ENCODE data around the gene CRB3. TPM values are rescaled to one million over a fixed set of nuclear protein-coding genes. Genes with fewer than 3 reads are reported as not detected.

CRB3 gene
- total and polyA plus RNA-seq, 2 of the 13 experiments (the other 11 are each of a cell fraction or from before 2014, with no cell fraction given), result 10.6 to 25.6 TPM

- Histone ChIP-seq H3K79me2 (ENCODE audit: insufficient read depth, low read length) (no peaks in the 10 kb centered on the region), H3K27me3 (ENCODE audit: control insufficient read depth in 1 of 2, insufficient read depth in 2 of 2, low read length in 2 of 2) (no peaks in the 10 kb centered on the region), H3K36me3 (replicated peaks in 1 of 2; ENCODE audit: control insufficient read depth in 1 of 2, insufficient read depth in 2 of 2, low read length in 2 of 2) (peaks cover 10 to 19% of the 10 kb centered on the region in 2 experiments), H3K4me1 (ENCODE audit: insufficient read depth, low read length) (no peaks in the 10 kb centered on the region), H3K9ac (ENCODE audit: insufficient read depth, low read depth, low read length) (no peak overlapping the region), H3K4me3 (replicated peaks in 1 of 3; ENCODE audit: insufficient read depth in 1 of 3, low read depth in 2 of 3, low read length in 3 of 3) (no peak overlapping the region), H3K27ac (ENCODE audit: extremely low read length, insufficient read depth, low read length) (no peak overlapping the region), H3K4me2 (ENCODE audit: low read depth, low read length) (no peak overlapping the region), H2AFZ (ENCODE audit: low read length) (no peak overlapping the region), H4K20me1 (ENCODE audit: insufficient read depth, low read length) (no peaks in the 10 kb centered on the region), H3K9me3 (ENCODE audit: low read length) (peaks cover 5% of the 10 kb centered on the region; the same call in 1 of the 2 replicates)
- FAIRE-seq (no peak), DNase-seq (ENCODE audit: low spot score) (no peak), ATAC-seq (no peak)
- intact Hi-C loops (cut with micrococcal nuclease; ENCODE audit: unreplicated experiment), result no loop called here
- ChIA-PET POLR2A (no interaction called here), CTCF (ENCODE audit: low intra/inter-chr PET ratio, low total read pairs) (interaction anchor here (0.6 kb wide), 1 partner anchor 178 kb away, joined by 3 read pairs; no protein-coding TSS in a partner anchor)
- TF ChIP-seq ZNF224 (CRISPR knock-in tag; IDR thresholded peaks at IDR 0.05) (no peak), ATF3 (CRISPR knock-in tag; IDR thresholded peaks at IDR 0.05) (no peak), ZNF501 (CRISPR knock-in tag; IDR thresholded peaks at IDR 0.05) (no peak), RXRB (CRISPR knock-in tag; IDR thresholded peaks at IDR 0.05; ENCODE audit: borderline replicate concordance) (no peak), MLXIP (CRISPR knock-in tag; IDR thresholded peaks at IDR 0.05; ENCODE audit: borderline replicate concordance) (no peak), ZNF280D (CRISPR knock-in tag; IDR thresholded peaks at IDR 0.05) (no peak), MEIS2 (CRISPR knock-in tag; IDR thresholded peaks at IDR 0.05) (no peak), HNRNPH1 (optimal IDR thresholded peaks at IDR 0.05; ENCODE audit: low read depth, low read length) (no peak), NFYB (CRISPR knock-in tag; IDR thresholded peaks at IDR 0.05) (no peak), BCLAF1 (IDR thresholded peaks at IDR 0.05) (no peak), ZNF44 (CRISPR knock-in tag; IDR thresholded peaks at IDR 0.05) (no peak), ZIK1 (CRISPR knock-in tag; IDR thresholded peaks at IDR 0.05; ENCODE audit: borderline replicate concordance, low read depth) (no peak), TGIF2 (CRISPR knock-in tag; IDR thresholded peaks at IDR 0.05) (no peak), NFKBIZ (CRISPR knock-in tag; IDR thresholded peaks at IDR 0.05) (no peak)
- 98% methylated on average over 12 of the region's 19 CpGs for WGBS (ENCODE audit: low lambda C conversion rate)
- in situ Hi-C loops (cut with HindIII; ENCODE audit: extremely low pct_ligation_motif_present, low pct_unique_long_range_greater_than_20kb), result no loop called here
- no TSS peak for BruUV-seq (replicated peaks)
Measured at GRCh38 chr19:6452223-6452614, 11.9 kb upstream of the CRB3 start.

Data from HepG2 (cell line).